ENCODE data around the gene RNF144A. TPM values are rescaled to one million over a fixed set of nuclear protein-coding genes. Genes with fewer than 3 reads are reported as not detected.

Gene RNF144A
- total and polyA plus RNA-seq, 10 of the 15 experiments (the other 5 are each of a cell fraction or from before 2014, with no cell fraction given): 0.02 to 12.1 (median 0.48) TPM; not detected in 1

DNA sequence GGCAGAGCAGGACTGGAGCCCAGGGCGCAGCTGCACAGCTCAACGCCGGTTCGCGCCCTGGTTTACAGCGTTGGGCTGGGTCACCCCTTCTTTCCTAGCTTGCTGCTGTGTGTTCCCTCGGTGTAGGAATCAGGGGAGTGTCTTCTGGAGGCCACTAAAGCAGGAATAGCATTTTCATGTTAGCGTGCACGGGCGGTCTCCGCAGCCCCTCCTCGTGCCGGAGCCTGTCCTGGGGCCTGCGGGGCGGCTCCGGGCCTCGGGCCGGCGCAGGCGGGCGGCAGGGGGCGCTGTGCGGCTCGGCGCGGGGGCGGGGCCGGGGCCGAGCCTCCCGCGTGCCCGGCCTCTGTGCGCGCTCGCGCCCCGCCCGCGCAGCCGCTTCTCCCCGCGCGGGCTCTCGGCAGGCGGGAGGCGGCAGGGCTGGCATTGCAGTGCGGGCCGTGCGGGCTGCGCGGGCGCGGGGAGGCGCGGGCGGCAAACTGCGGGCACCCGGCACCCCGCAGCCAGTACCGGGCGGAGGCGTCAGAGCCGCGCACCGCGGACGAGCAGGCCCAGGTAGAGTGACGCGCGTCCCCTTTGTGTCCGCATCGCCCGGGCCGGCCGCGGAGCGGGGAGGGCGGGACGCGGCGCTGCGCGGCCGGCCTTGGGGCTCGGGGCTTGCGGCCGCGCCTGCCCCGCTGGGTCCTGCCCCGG, at the start of gene RNF144A (continued):
- TF ChIP-seq, protein P1, sequence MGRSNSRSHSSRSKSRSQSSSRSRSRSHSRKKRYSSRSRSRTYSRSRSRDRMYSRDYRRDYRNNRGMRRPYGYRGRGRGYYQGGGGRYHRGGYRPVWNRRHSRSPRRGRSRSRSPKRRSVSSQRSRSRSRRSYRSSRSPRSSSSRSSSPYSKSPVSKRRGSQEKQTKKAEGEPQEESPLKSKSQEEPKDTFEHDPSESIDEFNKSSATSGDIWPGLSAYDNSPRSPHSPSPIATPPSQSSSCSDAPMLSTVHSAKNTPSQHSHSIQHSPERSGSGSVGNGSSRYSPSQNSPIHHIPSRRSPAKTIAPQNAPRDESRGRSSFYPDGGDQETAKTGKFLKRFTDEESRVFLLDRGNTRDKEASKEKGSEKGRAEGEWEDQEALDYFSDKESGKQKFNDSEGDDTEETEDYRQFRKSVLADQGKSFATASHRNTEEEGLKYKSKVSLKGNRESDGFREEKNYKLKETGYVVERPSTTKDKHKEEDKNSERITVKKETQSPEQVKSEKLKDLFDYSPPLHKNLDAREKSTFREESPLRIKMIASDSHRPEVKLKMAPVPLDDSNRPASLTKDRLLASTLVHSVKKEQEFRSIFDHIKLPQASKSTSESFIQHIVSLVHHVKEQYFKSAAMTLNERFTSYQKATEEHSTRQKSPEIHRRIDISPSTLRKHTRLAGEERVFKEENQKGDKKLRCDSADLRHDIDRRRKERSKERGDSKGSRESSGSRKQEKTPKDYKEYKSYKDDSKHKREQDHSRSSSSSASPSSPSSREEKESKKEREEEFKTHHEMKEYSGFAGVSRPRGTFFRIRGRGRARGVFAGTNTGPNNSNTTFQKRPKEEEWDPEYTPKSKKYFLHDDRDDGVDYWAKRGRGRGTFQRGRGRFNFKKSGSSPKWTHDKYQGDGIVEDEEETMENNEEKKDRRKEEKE (IDR thresholded peaks at IDR 0.05): 0 out of 2 replicates have a peak, but pooled peaks have one; percentile 6
- TF ChIP-seq, protein P2, sequence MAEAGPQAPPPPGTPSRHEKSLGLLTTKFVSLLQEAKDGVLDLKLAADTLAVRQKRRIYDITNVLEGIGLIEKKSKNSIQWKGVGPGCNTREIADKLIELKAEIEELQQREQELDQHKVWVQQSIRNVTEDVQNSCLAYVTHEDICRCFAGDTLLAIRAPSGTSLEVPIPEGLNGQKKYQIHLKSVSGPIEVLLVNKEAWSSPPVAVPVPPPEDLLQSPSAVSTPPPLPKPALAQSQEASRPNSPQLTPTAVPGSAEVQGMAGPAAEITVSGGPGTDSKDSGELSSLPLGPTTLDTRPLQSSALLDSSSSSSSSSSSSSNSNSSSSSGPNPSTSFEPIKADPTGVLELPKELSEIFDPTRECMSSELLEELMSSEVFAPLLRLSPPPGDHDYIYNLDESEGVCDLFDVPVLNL (IDR thresholded peaks at IDR 0.05; ENCODE audit: low read depth, low read length): no peak
- TF ChIP-seq, protein P3, sequence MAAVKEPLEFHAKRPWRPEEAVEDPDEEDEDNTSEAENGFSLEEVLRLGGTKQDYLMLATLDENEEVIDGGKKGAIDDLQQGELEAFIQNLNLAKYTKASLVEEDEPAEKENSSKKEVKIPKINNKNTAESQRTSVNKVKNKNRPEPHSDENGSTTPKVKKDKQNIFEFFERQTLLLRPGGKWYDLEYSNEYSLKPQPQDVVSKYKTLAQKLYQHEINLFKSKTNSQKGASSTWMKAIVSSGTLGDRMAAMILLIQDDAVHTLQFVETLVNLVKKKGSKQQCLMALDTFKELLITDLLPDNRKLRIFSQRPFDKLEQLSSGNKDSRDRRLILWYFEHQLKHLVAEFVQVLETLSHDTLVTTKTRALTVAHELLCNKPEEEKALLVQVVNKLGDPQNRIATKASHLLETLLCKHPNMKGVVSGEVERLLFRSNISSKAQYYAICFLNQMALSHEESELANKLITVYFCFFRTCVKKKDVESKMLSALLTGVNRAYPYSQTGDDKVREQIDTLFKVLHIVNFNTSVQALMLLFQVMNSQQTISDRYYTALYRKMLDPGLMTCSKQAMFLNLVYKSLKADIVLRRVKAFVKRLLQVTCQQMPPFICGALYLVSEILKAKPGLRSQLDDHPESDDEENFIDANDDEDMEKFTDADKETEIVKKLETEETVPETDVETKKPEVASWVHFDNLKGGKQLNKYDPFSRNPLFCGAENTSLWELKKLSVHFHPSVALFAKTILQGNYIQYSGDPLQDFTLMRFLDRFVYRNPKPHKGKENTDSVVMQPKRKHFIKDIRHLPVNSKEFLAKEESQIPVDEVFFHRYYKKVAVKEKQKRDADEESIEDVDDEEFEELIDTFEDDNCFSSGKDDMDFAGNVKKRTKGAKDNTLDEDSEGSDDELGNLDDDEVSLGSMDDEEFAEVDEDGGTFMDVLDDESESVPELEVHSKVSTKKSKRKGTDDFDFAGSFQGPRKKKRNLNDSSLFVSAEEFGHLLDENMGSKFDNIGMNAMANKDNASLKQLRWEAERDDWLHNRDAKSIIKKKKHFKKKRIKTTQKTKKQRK (IDR thresholded peaks at IDR 0.05; ENCODE audit: low read depth, low read length): no peak
- TF ChIP-seq SIN3A (IDR thresholded peaks at IDR 0.05; ENCODE audit: low read depth, low read length) (no peak), HDGF (IDR thresholded peaks at IDR 0.05) (no peak), SUPT20H (IDR thresholded peaks at IDR 0.05; ENCODE audit: borderline replicate concordance, control insufficient read depth, low read depth, low read length) (no peak), CREM (IDR thresholded peaks at IDR 0.05; ENCODE audit: low read depth) (no peak), STAT3 (IDR thresholded peaks at IDR 0.05; ENCODE audit: low read depth, low read length) (no peak), RAD21 (IDR thresholded peaks at IDR 0.05; ENCODE audit: insufficient read depth, low read depth, low read length) (0 out of 2 replicates have a peak, but pooled peaks have one; percentile 25)
- TF ChIP-seq, protein P4, sequence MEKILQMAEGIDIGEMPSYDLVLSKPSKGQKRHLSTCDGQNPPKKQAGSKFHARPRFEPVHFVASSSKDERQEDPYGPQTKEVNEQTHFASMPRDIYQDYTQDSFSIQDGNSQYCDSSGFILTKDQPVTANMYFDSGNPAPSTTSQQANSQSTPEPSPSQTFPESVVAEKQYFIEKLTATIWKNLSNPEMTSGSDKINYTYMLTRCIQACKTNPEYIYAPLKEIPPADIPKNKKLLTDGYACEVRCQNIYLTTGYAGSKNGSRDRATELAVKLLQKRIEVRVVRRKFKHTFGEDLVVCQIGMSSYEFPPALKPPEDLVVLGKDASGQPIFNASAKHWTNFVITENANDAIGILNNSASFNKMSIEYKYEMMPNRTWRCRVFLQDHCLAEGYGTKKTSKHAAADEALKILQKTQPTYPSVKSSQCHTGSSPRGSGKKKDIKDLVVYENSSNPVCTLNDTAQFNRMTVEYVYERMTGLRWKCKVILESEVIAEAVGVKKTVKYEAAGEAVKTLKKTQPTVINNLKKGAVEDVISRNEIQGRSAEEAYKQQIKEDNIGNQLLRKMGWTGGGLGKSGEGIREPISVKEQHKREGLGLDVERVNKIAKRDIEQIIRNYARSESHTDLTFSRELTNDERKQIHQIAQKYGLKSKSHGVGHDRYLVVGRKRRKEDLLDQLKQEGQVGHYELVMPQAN (conservative IDR thresholded peaks at IDR 0.05): peak; percentile 73
- TF ChIP-seq, protein P5, sequence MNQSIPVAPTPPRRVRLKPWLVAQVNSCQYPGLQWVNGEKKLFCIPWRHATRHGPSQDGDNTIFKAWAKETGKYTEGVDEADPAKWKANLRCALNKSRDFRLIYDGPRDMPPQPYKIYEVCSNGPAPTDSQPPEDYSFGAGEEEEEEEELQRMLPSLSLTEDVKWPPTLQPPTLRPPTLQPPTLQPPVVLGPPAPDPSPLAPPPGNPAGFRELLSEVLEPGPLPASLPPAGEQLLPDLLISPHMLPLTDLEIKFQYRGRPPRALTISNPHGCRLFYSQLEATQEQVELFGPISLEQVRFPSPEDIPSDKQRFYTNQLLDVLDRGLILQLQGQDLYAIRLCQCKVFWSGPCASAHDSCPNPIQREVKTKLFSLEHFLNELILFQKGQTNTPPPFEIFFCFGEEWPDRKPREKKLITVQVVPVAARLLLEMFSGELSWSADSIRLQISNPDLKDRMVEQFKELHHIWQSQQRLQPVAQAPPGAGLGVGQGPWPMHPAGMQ (IDR thresholded peaks at IDR 0.05; ENCODE audit: borderline replicate concordance): no peak
- TF ChIP-seq, protein P6, sequence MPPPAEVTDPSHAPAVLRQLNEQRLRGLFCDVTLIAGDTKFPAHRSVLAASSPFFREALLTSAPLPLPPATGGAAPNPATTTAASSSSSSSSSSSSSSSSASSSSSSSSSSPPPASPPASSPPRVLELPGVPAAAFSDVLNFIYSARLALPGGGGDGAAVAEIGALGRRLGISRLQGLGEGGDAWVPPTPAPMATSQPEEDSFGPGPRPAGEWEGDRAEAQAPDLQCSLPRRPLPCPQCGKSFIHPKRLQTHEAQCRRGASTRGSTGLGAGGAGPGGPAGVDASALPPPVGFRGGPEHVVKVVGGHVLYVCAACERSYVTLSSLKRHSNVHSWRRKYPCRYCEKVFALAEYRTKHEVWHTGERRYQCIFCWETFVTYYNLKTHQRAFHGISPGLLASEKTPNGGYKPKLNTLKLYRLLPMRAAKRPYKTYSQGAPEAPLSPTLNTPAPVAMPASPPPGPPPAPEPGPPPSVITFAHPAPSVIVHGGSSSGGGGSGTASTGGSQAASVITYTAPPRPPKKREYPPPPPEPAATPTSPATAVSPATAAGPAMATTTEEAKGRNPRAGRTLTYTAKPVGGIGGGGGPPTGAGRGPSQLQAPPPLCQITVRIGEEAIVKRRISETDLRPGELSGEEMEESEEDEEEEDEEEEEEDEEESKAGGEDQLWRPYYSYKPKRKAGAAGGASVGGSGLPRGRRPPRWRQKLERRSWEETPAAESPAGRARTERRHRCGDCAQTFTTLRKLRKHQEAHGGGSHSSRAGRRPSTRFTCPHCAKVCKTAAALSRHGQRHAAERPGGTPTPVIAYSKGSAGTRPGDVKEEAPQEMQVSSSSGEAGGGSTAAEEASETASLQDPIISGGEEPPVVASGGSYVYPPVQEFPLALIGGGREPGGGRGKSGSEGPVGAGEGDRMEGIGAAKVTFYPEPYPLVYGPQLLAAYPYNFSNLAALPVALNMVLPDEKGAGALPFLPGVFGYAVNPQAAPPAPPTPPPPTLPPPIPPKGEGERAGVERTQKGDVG (CRISPR knock-in tag; IDR thresholded peaks at IDR 0.05): no peak
